CD4-positive, alpha-beta T cell treated with Interleukin-12 subunit alpha and Interleukin-12 subunit beta, for 1 hour (primary cell): ENCODE results near the gene GSDMA.
A peak's percentile ranks its signal among the peaks of the same experiment; 100 is the strongest.

ENCODE experiments used
- DNase-seq: peaks from one replicate; pipeline ENCODE4 v3.0.0-alpha.2; 2020

Gene GSDMA, protein sequence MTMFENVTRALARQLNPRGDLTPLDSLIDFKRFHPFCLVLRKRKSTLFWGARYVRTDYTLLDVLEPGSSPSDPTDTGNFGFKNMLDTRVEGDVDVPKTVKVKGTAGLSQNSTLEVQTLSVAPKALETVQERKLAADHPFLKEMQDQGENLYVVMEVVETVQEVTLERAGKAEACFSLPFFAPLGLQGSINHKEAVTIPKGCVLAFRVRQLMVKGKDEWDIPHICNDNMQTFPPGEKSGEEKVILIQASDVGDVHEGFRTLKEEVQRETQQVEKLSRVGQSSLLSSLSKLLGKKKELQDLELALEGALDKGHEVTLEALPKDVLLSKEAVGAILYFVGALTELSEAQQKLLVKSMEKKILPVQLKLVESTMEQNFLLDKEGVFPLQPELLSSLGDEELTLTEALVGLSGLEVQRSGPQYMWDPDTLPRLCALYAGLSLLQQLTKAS

DNA sequence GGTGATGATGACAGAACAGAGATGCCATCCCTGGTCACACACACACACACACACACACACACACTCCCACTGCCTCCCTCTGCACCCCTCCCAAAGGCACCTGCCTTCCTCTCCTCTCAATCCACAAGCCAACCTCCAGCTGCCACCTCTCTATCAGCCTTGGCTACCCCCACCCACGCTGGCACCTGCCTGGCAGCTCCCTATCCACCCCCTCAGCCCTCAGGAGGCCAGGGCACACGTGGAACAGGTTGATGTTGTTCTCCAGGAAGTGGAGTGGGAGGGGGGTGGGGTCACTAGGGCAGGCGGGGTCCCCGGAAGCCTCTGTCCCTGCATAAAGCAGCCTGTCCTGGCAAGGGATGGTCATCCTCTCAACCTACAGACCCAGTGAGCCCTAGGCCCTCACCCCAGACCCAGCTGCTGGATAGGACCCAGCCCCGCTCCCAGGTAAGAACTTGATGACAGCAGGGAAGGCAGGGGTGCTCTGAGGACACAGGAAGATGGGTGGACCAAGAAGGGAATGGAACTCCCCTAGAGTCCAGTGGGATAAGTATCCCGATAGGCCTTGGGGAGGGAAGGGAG lies at the start of gene GSDMA:
TSS of gene GSDMA (plus strand) at position 363 of the 579 bp plus-strand sequence. CDS start 2,684 bp downstream, outside the sequence.
- DNase-seq = no peak

DNA sequence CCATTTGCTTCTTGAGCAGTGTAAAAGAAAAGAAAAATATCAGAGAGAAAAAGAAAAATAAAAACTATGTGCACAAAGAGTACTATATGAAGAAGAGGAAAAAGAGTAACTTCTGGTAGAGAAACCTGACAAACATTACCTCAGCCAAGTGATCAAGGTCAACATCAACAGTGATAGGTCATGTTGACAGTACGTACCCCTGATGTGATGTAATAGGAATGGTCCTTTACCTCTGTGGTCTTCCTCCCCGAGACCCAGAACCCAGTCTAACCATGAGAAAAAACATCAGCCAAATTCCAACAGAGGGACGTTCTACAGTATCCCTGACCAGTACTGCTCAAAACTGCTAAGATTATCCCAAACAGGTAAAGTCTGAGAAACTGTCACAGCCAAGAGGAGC lies 48.8 kb upstream of the GSDMA start:
- no peak for DNase-seq

DNA sequence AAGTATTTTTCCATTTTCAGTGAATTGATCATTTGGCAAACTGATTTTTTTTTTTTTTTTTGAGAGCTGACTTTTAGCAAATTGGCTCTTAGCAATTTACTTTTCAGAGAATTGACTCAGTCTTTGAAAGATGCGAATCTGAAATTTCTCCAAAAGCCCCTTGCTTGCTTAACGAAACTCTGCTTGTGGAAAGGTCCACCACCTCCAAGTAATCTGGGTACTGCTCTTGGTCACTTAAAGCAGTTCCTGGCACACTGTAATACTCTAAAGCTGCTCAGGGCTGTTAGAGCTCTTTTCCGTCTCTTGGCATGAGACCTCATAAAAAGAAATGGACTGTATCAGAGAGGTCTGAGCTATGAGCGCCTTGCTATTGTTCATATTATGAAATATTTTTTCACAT lies 47.2 kb upstream of the GSDMA start:
- DNase-seq = no peak

DNA sequence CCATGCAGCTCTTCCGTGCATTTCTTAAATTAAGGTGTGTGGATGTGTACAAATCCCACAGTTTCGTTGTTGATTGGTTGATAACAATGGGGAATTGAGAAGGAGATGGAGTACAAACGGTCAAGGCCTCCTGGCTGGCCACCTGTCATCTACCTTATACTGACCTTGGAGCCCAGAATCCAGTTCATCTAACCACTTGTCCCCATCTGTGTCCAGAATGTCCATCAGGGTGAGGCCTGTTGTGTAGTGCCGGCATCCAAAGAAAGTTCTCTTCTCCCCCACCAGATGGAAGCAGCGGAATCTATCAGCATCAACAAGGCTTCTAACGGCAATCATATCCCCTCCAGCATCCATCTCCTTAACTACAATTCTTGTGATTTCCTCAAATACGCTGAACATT lies 45.9 kb upstream of the GSDMA start:
- no peak for DNase-seq

DNA sequence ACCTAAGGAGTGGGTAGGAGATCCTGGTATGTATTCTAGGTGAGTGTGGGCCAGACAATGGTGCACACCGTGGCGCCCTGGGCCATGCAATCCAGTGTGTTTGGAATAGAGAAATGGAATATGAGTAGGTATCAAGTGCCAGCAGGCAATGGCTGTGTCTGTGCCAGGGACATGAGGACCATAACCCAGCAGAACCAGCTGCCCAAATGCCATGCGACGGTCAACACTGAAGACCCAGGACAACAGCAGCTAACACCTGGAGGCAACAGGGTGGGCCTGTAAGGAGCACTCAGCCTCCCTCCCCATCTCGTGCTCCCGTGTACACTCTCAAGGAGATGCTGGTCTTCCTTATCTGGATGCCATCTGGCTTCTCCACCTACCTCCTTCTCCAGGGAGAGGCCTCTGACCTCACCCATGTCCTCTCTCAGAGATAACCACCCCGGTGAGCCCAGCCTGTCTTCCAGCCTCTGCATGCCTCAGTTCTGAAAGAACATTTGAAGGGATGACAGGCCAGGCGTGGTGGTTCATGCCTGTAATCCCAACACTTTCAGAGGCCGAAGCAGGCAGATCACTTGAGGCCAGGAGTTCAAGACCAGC lies 43.6 kb upstream of the GSDMA start:
- DNase-seq = no peak

DNA sequence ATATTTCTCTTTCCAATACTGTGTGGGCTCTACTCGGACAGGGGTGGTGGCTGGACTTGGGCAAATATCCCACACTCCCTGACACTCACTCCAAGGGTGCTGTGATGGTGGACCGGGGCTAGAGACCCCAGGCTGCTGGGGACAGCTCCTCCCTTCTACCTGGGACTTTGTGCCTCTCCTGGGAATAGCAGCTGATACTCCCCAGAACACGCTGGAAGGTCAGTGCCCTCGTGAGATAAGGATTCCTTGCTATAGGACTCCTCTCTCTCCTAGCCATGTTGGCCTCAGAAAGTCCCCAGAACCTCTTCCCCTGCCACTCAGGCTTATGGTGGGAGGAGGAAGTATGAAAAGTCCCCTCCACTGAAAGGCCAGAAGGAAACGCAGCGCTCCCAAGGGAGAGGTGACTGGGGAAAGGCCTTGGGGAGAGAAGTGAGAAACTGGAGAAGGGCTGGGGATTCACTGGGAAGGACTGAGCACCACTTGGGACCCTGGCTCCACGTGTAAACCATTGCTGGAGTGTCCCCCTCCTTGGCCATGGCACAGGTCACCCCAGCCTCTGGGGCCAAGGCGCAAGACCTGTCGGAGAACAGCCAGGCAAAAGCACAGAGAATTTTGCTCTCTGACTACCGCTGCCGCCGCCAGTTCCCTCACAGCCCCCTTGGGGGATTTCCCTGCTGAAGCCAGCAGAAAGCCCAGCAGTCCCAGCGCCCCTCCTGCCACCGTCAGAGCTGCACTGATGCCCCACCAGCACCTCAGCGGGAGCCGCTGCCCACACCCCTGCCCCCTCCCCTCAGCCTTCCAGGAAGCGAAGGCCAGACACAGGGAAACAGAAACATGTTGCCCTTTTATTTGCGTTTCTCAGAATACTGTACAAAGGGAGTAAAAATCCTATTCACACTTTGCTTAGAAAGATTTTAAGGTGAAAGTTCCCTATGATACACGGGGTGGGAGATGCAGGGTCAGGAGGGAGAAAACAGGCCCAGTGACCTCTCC lies 42.3 kb upstream of the GSDMA start:
- peak; percentile 55 for DNase-seq

DNA sequence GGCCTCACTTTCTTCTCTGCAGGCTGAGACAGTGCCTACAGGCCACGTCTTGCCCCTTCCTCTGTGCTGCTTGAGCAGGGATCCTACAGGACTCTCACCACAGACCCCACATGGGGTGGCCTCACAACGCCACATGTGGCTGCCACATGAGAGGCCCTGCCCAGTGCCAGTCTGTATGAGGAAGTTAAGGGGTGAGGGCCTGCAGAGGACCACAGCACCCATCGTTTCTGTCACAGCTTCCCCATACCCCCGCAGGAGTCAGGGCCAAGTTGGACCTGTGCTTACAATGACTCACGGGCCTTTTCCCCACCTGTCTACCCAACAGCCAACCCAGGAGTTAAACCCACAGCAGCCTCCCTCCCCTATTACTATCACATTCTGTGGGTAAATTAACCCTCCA lies 41.5 kb upstream of the GSDMA start:
- DNase-seq = peak; percentile 15

DNA sequence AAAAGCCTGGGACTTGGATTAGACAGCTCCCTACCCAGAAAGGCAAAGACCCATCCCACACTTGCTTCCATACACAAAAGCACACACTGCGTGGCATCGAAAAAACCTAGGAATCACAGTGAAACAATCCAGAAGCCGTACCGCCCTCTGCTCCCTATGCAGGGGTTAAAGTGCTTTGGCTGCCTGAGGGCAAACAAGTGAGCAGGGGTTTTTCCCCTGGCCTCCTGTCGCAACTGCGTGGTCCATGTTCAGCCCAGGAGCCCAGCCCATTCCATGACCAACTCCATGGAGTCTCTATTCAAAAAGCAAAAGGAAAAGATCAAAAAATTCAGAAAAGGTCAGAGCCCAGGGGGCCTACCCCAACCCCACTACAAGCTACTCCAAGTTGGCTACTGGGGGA lies 40.8 kb upstream of the GSDMA start:
- no peak for DNase-seq

DNA sequence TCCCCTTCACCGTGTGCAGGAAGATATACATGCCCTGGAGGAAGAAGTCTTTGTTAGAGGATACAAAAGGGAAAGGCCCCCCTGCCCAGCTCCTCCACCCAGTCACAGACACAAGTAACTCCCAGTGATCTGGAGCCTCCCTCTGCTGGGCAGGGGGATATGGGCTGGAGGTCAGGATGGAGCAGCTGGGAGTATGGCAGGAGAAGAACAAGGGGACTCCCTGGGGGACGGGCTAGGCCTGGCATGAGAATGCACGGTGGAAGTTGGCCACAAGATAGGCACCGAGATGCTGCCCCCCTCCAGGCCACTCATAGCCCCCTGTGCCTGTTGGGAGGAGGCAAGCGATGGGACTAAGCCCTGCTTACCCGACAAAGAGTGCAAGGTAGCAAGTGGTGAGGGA lies 39.6 kb upstream of the GSDMA start:
- DNase-seq = no peak

DNA sequence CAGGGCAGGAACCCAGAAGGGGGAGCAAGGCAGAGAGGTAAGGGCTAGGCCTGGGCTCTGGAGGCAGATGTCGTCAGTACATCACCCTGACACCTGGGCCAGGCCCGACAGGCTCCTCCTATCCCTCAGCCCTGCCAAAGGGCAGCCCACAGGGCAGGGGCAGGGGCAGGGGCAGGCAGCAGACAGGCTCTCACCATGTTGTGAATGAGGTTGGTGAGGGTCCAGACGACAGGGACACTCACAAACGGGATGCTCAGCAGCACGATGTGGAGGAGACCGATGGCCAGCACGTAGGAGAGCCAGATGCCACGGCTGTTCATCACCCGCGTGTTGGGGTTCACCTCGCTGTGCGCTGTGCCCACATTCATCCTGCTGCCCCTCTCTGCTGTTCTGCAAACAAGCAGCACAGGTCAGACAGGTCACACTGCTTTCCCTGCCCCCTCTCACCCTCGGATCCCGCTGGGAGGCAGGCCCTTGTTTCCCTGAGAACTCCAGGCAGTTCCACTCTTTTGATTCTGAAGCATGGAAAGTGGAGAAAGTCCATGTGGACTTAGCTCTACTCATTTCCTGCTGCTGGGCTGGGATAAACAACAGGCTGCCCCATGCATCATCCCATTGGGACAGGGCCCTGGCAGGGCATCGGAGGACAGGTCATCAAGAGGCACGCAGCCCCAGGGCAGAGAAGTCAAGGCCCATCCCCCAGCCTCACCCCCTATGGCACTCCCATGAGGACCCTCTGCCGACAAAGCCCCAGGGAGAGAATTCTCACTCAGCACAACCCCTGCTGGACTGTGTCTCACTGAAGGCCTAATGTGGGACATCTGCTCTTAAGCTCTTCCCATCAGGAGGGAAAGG lies 38.7 kb upstream of the GSDMA start:
- no peak for DNase-seq

DNA sequence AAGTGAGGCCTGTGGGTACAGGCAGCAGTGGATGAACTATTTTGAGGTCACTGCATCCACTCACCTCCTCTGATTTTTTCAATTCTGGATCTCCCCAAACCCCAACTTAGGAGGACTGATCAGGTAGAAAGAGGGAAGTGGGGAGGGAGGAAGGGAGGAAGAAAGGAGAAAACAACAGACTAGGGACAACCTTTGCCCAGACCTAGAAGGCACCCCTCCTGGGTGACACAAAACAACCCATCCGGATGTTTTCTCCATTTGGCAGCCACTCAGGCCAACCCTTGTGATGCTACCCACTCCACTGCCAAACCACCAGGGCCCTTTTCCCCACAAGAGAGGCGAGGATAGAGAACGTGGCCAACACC lies 38.1 kb upstream of the GSDMA start:
- no peak for DNase-seq

DNA sequence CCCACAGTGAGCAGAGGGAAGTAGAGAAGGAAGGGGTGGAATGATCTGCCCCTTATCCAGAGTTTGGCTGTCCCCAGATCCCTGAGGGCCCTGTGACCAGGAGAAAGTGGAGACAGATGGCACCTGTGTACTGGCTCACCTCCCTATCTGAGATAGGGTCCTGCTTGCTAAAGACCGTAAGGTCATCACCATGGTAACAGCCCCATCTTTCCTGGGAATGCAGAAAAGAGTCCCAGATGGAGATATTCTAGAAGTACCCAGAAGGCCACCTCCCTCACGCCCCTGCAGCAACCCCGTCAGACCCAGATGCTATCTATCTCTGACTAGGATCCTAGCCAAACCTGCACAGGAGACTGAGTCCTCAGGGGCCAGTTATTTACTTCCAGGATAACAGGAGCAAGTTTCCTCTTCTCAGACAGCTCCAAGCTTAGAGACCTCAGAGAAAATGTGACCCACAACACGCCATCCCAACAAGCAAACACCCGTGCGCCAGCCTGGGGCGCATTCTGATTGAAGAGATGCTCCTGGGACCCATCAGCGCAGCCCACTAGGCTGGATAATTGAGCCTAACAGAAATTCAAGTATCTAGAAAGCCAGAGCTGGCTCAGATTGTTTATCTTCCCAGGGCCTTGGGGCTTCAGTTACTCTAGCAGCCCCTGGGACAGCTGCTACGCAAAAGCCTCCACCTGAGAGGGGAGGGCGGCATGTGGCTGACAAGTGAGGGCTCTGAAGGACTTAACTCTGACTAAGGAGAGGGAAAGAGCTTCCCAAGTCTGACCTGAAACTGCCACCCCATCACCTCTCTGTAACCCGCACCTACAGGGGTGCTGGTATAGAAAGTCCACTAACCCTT lies 37.3 kb upstream of the GSDMA start:
- no peak for DNase-seq

DNA sequence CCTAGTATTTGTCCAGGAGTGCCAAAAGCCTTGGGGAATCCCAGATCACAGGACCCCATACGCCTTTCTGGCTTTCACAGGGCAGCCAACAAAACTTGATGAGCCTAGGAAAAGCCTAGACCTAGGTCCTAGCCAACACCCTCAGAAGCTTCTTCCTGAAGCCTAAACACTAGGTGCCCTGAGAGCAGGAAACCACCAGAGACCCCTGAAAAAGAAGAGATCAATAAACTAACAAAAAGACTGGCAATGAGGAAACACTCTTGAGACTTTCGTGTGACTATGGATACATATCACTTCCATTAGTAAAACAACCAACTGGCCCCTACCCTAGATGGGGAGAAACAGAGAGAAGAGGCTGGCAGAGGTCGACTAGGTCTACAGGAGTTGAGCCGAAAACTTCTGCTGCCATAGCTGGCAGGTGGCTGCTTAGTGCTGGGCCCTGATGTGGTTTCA lies 36.6 kb upstream of the GSDMA start:
- no peak for DNase-seq

DNA sequence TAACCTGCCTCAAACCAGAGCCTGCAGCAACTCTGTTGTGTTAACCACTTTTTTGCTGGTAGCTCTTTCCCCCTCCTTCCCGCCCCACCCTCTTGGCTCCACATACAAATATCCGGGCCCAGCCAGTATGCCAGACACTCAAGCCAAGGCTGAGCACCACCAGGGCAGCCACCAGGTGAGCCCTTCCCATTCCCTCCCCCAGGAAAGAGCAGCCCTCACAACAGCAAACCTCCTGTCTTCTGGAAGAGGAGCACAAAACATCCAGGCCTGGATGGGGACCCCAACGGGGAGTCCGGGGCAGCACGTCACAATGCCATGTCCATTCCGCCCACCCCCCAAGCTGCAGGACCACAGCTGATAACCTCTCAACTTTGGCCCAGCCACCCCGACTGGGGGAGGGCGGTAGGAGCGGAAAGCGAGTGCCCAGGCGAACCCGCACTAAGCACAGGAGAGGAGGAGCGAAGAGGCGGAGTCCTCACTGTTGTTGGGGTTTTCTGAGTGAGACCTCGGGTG lies 36.2 kb upstream of the GSDMA start:
- peak; percentile 76 for DNase-seq

DNA sequence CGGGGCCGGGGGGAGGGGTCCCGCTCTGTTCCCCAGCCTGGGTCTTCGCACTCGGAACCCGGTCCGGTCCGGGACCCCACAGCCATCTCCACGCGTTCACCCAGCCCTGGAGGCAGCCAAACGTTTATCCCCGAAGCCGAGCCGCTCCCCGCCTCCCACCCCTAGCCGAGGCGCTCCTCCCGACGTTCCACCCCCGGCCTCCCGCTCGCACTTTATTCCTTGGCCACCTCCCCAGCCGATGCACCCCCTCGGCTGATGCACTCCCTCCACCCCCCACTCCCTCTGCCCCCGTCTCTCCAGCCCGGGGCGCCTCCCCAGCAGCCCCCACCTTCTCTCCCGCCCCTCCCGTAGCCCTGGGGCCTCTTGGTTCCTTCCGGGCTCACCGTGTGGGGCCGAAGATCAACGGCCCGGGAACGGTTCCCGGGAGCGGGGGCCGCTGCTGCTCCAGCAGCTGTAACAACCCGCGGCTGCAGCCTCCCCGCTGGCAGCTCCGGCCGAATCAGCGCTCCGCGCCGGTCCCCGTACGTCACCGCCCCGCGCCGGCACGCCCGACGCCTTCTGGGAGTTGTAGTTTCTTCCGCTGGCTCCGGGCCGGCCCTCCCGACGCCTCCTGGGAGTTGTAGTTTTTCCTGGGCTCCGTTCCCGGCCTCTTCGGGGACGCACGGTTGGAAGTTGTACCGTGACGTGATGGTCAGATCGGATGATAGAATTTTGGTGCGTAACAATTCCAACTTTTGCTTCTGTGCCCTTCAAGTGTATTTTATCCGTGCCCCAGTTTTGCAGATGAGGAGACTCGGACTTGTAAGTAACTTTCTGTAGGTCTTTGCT lies 35.5 kb upstream of the GSDMA start, which contains the start of the genes LRRC3C and ORMDL3:
TSS of gene LRRC3C (plus strand) at position 632 of the 828 bp plus-strand sequence. CDS start 13,792 bp downstream, outside the sequence.
TSS of gene ORMDL3 (minus strand) at position 501 of the 828 bp plus-strand sequence. CDS start 3,398 bp downstream, outside the sequence.
- DNase-seq = peak; percentile 94

DNA sequence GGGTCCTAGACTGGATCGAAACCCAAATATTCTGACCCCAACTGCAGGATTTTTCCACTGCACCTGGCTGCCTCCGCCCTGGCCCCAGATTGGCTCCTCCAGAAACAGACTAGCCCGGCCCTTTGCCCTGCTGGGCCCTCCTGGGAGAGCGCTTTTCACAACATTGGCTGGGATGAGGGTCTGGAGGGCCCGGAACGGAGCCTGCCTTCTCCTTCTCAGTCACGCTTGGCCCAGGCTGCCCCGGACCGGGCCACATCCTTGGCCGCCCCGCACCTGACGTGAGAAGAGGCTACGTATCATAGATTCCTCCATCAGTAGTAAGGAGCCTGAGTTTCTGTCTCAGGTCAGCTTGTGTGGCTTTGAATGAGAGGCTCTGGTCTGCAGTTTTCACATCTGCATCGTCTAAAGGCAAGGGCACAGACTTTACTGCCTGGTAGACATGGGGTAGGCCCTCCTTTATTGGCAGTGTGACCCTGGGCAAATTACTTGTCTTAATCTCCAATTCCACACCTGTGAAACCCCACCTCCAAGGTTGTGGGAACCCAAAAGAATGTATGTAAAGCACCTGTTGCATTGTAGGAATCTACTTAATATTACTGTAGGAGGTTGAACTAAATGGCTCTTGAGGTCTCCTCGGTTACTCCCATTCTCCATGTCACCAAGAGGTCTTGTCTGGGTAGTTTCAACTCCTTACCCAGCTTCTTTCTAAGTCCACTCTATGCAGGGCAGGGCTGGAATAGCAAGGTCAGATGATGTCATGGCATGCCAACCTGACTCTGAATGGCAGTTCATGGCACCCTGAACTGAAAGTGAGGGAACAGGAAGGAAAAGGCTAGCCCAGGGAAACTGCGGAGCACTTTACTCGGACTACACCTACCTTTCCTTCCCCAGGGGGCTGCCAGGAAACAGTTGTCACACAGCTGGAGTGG lies 34.6 kb upstream of the GSDMA start:
- DNase-seq = no peak

DNA sequence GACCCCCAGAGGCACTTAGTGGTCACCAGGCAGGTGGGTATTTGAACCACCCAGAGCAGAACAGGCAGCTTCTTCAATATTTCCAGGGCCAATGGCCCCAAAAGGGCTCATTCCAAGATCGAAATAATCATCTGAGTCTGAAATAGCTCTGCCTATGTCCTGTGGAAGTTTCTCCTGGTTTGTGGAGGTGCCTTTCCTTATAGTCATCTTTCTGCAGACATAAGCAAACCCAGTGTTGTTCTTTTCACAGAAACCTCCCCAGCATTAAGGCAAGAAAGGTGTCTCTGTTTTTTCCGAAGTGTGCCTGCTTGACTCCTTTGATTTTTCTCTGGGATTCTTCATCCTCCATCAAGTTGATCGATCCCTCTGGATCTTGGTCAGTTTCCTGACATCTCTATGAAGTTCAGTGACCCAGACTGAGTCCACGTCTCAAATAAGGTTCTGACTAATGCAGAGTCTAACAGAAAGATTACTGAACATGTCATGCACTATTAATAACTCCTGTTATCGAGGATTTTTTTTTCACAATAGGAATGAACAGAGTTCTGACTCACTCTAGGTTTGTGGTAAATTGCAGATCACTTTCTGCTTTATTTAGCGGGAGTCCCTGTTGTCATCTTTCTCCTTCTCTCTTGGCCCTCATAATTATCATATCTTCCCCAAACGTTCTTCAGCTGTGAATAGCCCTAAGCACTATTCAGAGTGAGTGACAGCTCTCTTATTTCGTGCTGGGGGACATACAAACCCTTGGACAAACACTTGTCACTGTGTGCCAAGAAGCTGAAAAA lies 33.8 kb upstream of the GSDMA start:
- DNase-seq = no peak
